Chondrocyte (in vitro differentiated cells): ENCODE measurements around the gene YAP1. TPM values are rescaled to one million over a fixed set of nuclear protein-coding genes. Genes with fewer than 3 reads are reported as not detected.

ENCODE experiments used
- DNase-seq: peaks from one replicate; pipeline ENCODE4 v3.0.0; 2021; ENCODE audit warnings: mixed read lengths, low spot score
- H3K27ac Mint-ChIP-seq: one replicate; pipeline ENCODE4 v1.8.0; 2021; ENCODE audit warnings: mild to moderate bottlenecking, moderate library complexity, mixed read lengths; ENCODE audit not compliant: unreplicated experiment
- H3K27me3 Mint-ChIP-seq: 2 replicates; pipeline ENCODE4 v1.8.0; 2021; ENCODE audit warnings: low read depth, mixed read lengths
- H3K36me3 Mint-ChIP-seq: 2 replicates; pipeline ENCODE4 v1.8.0; 2021; ENCODE audit warnings: low read depth, mixed read lengths
- H3K4me1 Mint-ChIP-seq: 2 replicates; pipeline ENCODE4 v1.8.0; 2021; ENCODE audit warnings: low read depth, mild to moderate bottlenecking, mixed read lengths
- H3K4me3 Mint-ChIP-seq: one replicate; pipeline ENCODE4 v1.8.0; 2021; ENCODE audit warnings: mild to moderate bottlenecking, moderate library complexity, mixed read lengths; ENCODE audit not compliant: unreplicated experiment
- H3K9me3 Mint-ChIP-seq: 2 replicates; pipeline ENCODE4 v1.8.0; 2021; ENCODE audit warnings: low read depth, mixed read lengths
- total RNA-seq: library from RNA; stranded (reverse); gene quantifications from 3 replicates; pipeline ENCODE4 v1.2.1, GENCODE V29; 2021
- TF ChIP-seq, protein P1 (sequence below): fragments of 200-600 bp; sonication (generic); IDR thresholded peaks from 2 replicates; pipeline ENCODE4 v1.5.0; 2021; ENCODE audit warnings: antibody characterized with exemption, mild to moderate bottlenecking, moderate library complexity

The YAP1 gene
- total RNA-seq, 1 donor from 2014 or later: 114 TPM

DNA sequence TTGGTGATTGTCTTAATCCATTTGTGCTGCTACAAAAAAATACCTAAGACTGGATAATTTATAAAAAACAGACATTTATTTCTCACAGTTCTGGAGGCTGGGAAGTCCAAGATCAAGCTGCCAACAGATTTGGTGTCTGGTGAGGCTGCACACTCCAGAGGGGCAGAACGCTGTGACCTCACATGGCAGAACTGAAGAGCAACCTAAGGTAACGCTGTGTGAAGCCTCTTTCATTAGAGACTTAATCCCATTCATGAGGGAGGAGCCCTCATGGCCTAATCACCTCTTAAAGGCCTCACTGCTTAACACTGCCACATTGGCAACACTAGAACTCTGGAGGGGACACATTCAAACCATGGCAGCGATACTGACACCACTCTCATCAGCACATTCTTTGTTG is 164.4 kb downstream of the YAP1 start:
- no peak for DNase-seq
- no peaks in the 10 kb centered on the region for H3K9me3 Mint-ChIP-seq
- peaks cover 28% of the 10 kb centered on the region for H3K4me1 Mint-ChIP-seq
- no peaks in the 10 kb centered on the region for H3K27me3 Mint-ChIP-seq
- TF ChIP-seq, protein P1, sequence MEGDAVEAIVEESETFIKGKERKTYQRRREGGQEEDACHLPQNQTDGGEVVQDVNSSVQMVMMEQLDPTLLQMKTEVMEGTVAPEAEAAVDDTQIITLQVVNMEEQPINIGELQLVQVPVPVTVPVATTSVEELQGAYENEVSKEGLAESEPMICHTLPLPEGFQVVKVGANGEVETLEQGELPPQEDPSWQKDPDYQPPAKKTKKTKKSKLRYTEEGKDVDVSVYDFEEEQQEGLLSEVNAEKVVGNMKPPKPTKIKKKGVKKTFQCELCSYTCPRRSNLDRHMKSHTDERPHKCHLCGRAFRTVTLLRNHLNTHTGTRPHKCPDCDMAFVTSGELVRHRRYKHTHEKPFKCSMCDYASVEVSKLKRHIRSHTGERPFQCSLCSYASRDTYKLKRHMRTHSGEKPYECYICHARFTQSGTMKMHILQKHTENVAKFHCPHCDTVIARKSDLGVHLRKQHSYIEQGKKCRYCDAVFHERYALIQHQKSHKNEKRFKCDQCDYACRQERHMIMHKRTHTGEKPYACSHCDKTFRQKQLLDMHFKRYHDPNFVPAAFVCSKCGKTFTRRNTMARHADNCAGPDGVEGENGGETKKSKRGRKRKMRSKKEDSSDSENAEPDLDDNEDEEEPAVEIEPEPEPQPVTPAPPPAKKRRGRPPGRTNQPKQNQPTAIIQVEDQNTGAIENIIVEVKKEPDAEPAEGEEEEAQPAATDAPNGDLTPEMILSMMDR: no peak
- H3K27ac Mint-ChIP-seq: no peak overlapping the region
- no peaks in the 10 kb centered on the region for H3K36me3 Mint-ChIP-seq
- H3K4me3 Mint-ChIP-seq: no peak overlapping the region

DNA sequence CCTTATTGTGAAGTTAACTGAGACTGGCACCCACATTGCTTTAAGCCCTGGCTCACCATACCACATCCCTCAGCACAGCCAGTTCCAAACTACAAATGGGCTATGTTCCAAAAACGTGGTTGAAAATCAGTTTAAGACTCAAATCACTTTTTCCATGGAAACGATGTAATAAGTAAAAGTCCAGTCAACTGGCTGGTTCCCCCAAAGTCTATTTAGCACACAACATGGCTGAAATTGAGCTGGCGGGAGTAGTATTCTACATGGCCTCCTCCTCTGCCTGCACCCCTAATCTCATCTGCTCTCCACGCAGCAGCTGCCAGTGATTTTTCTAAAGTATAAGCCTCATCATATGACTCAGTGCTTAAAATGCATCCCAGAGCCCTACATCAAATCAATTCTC is 166.1 kb downstream of the YAP1 start:
- Mint-ChIP-seq H3K9me3 (no peaks in the 10 kb centered on the region), H3K27me3 (no peaks in the 10 kb centered on the region), H3K36me3 (no peaks in the 10 kb centered on the region), H3K27ac (peak overlapping the region; percentile 64), H3K4me3 (no peak overlapping the region), H3K4me1 (peaks cover 27% of the 10 kb centered on the region)
- DNase-seq: no peak
- TF ChIP-seq, protein P1: no peak

DNA sequence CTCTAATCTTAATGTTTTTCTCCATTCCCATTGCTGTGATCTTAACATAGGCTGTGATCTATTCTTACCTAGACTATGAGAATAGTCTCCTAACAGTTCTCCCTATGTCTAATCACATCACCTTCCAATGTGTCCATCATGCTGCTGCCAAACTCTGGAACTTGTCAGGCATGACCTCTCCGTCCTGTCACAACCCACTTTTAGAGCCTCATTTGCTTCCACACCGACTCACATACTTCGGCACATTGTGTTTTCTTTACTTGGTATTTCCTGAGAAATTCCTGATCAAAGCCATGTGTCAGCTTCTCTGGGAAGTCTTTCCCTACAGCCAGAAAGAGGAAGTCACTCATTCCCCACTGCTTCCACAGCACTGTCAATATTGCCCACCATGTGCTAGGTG is 166.5 kb downstream of the YAP1 start:
- Mint-ChIP-seq H3K4me1 (peaks cover 27% of the 10 kb centered on the region), H3K27ac (peak overlapping the region; percentile 64), H3K36me3 (no peaks in the 10 kb centered on the region), H3K27me3 (no peaks in the 10 kb centered on the region), H3K4me3 (no peak overlapping the region), H3K9me3 (no peaks in the 10 kb centered on the region)
- TF ChIP-seq, protein P1: no peak
- DNase-seq: no peak

DNA sequence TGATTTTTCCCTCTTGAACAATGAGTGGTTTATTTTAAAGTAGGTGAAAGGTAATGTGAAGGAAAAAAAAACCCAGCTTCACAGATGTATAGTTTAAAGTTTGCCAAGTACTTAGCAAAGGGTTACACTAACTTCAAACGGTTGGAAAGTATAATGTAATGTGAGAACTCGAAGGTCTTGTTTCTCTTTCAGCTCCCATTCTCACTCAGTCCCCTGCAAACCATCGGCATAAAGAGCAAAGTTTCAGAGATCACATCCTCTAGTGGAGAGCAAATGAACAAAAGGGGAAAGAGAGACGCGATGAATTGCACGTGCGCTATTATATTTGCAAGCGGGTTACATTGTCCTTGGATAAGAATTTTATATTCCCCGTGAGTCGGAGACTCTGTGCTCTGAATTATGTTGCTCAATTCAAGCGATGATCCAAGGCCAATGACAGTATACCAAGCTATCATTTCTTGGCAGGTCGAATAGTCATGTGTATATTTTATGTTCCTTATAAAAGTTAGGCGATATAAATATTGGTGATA is 169.5 kb downstream of the YAP1 start:
- DNase-seq: no peak
- TF ChIP-seq, protein P1: peak; percentile 51
- Mint-ChIP-seq H3K4me1 (peaks cover 36% of the 10 kb centered on the region), H3K4me3 (peak overlapping the region; percentile 5), H3K9me3 (no peaks in the 10 kb centered on the region), H3K27me3 (no peaks in the 10 kb centered on the region), H3K36me3 (no peaks in the 10 kb centered on the region), H3K27ac (no peak overlapping the region)

DNA sequence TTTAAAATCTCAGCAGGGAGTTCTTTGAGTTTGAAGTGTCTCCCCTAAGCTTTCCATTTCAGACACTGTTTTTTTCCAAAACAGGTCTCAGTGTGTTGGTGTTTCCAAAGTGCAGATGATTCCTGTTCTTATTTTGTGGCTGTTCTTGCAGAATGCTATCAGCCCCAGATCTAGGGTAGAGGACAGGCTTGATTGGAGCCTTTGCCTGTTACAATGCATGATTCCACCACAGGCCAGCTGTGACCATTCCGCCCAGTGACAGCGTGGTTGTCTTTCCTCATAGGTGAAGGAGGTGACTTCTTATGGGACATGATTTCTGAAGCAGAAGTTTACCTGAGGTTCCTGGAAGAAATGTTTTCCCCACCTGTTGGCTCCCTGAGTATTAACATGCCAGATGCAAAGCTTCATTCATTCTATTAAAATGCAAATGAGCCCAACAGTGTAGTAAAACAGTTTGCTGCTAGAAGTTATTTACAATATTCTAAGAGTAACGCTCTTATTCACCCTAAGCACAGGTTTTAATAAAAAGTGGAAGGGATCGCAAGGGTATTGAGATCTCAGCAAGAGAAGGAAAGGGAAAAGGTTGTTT is 170.1 kb downstream of the YAP1 start:
- H3K4me1 Mint-ChIP-seq: peaks cover 36% of the 10 kb centered on the region
- no peak overlapping the region for H3K27ac Mint-ChIP-seq
- DNase-seq: no peak
- no peak overlapping the region for H3K4me3 Mint-ChIP-seq
- no peaks in the 10 kb centered on the region for H3K27me3 Mint-ChIP-seq
- TF ChIP-seq, protein P1: no peak
- H3K9me3 Mint-ChIP-seq: no peaks in the 10 kb centered on the region
- no peaks in the 10 kb centered on the region for H3K36me3 Mint-ChIP-seq

Other genes with a start within 250 kb of the YAP1 start
- 3.8 to 18.0 TPM (median 4.1 TPM) in 3 replicates for gene CEP126, start 195.4 kb upstream of the YAP1 start, total RNA-seq
- gene ANGPTL5, start 193.9 kb upstream of the YAP1 start, total RNA-seq: 4.0 TPM in 1 of 3 replicates, not detected in the others
- 2.5 to 3.6 TPM (median 3.0 TPM) in 3 replicates for gene CFAP300, start 63.0 kb upstream of the YAP1 start, total RNA-seq
- 0.27 to 0.72 TPM (median 0.40 TPM) in 3 replicates for gene BIRC3, start 207.0 kb downstream of the YAP1 start, total RNA-seq
- 43.1 to 55.2 TPM (median 45.6 TPM) in 3 replicates for gene BIRC2, start 236.8 kb downstream of the YAP1 start, total RNA-seq